ENCODE data around the gene COL9A3. TPM values are rescaled to one million over a fixed set of nuclear protein-coding genes. Genes with fewer than 3 reads are reported as not detected.
A peak's percentile ranks its signal among the peaks of the same experiment; 100 is the strongest.

Gene COL9A3
- total RNA-seq = 10 to 100 TPM; 13.4 to 22.9 (median 18.4) TPM

GRCh38 chr20:62816884-62817873, at the start of gene COL9A3:
Gene COL9A3 (plus strand): TSS chr20:62817050. CDS start chr20:62817065, 15 bp downstream.
- Histone ChIP-seq H3K27me3 (peaks cover 4 to 71% (median 34%) of the 10 kb centered on the region in 4 donors), H3K9me3 (no peaks in the 10 kb centered on the region), H3K27ac (replicated peaks in 1 of 4) (peak within 1 kb of the TSS; percentile 50 to 71 (median 64)), H3K4me3 (peak within 1 kb of the TSS; percentile 44 to 59 (median 48)), H3K36me3 (peaks cover 8 to 21% (median 19%) of the 10 kb centered on the region in 4 donors), H3K4me1 (peaks cover 44 to 63% (median 58%) of the 10 kb centered on the region in 4 donors)
- intact Hi-C loops (cut with DNase I) = no loop called here
- no peak for TF ChIP-seq EP300 (IDR thresholded peaks at IDR 0.05)
- TF ChIP-seq POLR2A (IDR thresholded peaks at IDR 0.05; ENCODE audit: low read depth) = no peak
- no peak for TF ChIP-seq POLR2AphosphoS5 (IDR thresholded peaks at IDR 0.05)
- no peak for TF ChIP-seq CTCF (IDR thresholded peaks at IDR 0.05)
- 17% methylated on average over 43 of the region's 108 CpGs for WGBS
- no peak for DNase-seq (ENCODE audit: extremely low spot score)

GRCh38 chr20:62768234-62768546, 48.7 kb upstream of the COL9A3 start:
- no peaks in the 10 kb centered on the region for H3K36me3 ChIP-seq
- H3K27me3 ChIP-seq = peaks cover 0 to 70% (median 0%) of the 10 kb centered on the region in 4 donors
- TF ChIP-seq EP300 (IDR thresholded peaks at IDR 0.05) (no peak), POLR2AphosphoS5 (IDR thresholded peaks at IDR 0.05) (no peak), POLR2A (IDR thresholded peaks at IDR 0.05; ENCODE audit: low read depth) (no peak), CTCF (IDR thresholded peaks at IDR 0.05) (no peak)
- H3K4me3 ChIP-seq = no peak overlapping the region
- H3K27ac ChIP-seq (replicated peaks in 1 of 4) = no peak overlapping the region
- WGBS = 79% methylated on average over 5 of the region's 8 CpGs
- no peak for DNase-seq (ENCODE audit: extremely low spot score)
- H3K4me1 ChIP-seq = peaks cover 2 to 21% (median 18%) of the 10 kb centered on the region in 4 donors
- no peaks in the 10 kb centered on the region for H3K9me3 ChIP-seq
- intact Hi-C loops (cut with DNase I) = no loop called here

GRCh38 chr20:62768551-62769287, 48.1 kb upstream of the COL9A3 start:
- no peak for TF ChIP-seq CTCF (IDR thresholded peaks at IDR 0.05)
- no peak for TF ChIP-seq POLR2AphosphoS5 (IDR thresholded peaks at IDR 0.05)
- TF ChIP-seq EP300 (IDR thresholded peaks at IDR 0.05) = no peak
- TF ChIP-seq POLR2A (IDR thresholded peaks at IDR 0.05; ENCODE audit: low read depth) = no peak
- intact Hi-C loops (cut with DNase I) = no loop called here
- H3K27me3 ChIP-seq = peaks cover 0 to 65% (median 0%) of the 10 kb centered on the region in 4 donors
- H3K9me3 ChIP-seq = no peaks in the 10 kb centered on the region
- H3K27ac ChIP-seq (replicated peaks in 1 of 4) = no peak overlapping the region
- no peak overlapping the region for H3K4me3 ChIP-seq
- WGBS = 71% methylated on average over 2 of the region's 21 CpGs
- peaks cover 2 to 26% (median 23%) of the 10 kb centered on the region in 4 donors for H3K4me1 ChIP-seq
- DNase-seq (ENCODE audit: extremely low spot score) = no peak
- H3K36me3 ChIP-seq = no peaks in the 10 kb centered on the region

GRCh38 chr20:62769346-62770071, 47.3 kb upstream of the COL9A3 start:
- DNase-seq (ENCODE audit: extremely low spot score) = no peak
- H3K27me3 ChIP-seq = peaks cover 0 to 58% (median 0%) of the 10 kb centered on the region in 4 donors
- H3K4me1 ChIP-seq = peaks cover 2 to 30% (median 24%) of the 10 kb centered on the region in 4 donors
- H3K9me3 ChIP-seq = no peaks in the 10 kb centered on the region
- intact Hi-C loops (cut with DNase I) = no loop called here
- no peak overlapping the region for H3K27ac ChIP-seq (replicated peaks in 1 of 4)
- no peak overlapping the region for H3K4me3 ChIP-seq
- 95% methylated on average over 10 of the region's 16 CpGs for WGBS
- H3K36me3 ChIP-seq = no peaks in the 10 kb centered on the region
- TF ChIP-seq EP300 (IDR thresholded peaks at IDR 0.05) (no peak), POLR2A (IDR thresholded peaks at IDR 0.05; ENCODE audit: low read depth) (no peak), POLR2AphosphoS5 (IDR thresholded peaks at IDR 0.05) (no peak), CTCF (IDR thresholded peaks at IDR 0.05) (no peak)

Data from esophagus muscularis mucosa (tissue), 4 donors.